Stimulated activated effector memory CD8-positive, alpha-beta T cell treated with anti-CD3 and anti-CD28 coated beads, Interleukin-12 subunit alpha, Interleukin-12 subunit beta, amount 100 ng/mL, for 72 hours (primary cell): Measurements from ENCODE around the gene RBM46.
"Not testable (repeated sequence)": the region's sequence is repeated elsewhere in the genome, so short reads cannot be mapped to it uniquely, and the experiment has no call there.

Source experiments
- ATAC-seq: fragments of 150-1000 bp; cut with Tn5 transposase; 2 replicates; pipeline ENCODE4 v1.10.0; 2021
- DNase-seq, 2 donors: peaks; one replicate each; pipeline ENCODE4 v3.0.0; 2021 to 2022; ENCODE audit warnings: low spot score in 2 of 2
- H3K27ac Mint-ChIP-seq: one replicate; pipeline ENCODE4 v1.8.0; 2022; ENCODE audit warnings: mild to moderate bottlenecking, mixed read lengths
- H3K36me3 Mint-ChIP-seq: one replicate; pipeline ENCODE4 v1.8.0; 2022; ENCODE audit warnings: mild to moderate bottlenecking, mixed read lengths
- H3K4me1 Mint-ChIP-seq: one replicate; pipeline ENCODE4 v1.8.0; 2022; ENCODE audit warnings: mixed read lengths
- H3K4me3 Mint-ChIP-seq: one replicate; pipeline ENCODE4 v1.8.0; 2022; ENCODE audit warnings: mild to moderate bottlenecking, mixed read lengths
- H3K9me3 Mint-ChIP-seq: one replicate; pipeline ENCODE4 v1.8.0; 2022; ENCODE audit warnings: mixed read lengths

The RBM46 gene

DNA sequence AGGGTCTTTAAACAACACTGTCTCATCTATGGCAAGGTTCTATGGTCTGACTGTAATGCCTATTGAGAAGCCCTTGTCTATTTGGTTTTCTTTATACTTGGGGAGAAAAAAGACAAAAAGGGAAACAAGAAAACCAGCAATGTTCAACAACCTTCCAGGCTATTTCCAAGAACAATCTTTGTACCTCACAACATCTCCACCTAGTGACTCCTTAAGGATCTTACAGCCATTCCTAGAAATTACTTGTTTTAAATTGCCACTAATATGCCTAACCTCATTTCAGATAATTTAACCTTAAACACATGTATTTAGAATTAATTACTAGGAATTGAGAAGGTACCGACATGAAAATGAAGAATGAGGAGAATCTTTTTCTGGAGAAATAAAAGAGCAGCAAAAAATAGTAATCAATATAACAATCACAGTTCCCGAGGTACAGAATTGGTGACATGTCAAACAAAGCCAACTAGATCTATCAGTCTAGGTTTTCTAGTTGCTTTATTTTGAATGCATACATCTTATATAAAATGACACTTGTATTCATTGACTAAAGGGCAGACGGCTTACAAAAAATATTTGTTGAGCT is 1.6 kb upstream of the RBM46 start:
- H3K9me3 Mint-ChIP-seq, result peaks cover 6% of the 10 kb centered on the region
- no peak for ATAC-seq
- no peaks in the 10 kb centered on the region for H3K4me1 Mint-ChIP-seq
- H3K4me3 Mint-ChIP-seq, result no peak overlapping the region
- DNase-seq, result no peak
- no peak overlapping the region for H3K27ac Mint-ChIP-seq
- H3K36me3 Mint-ChIP-seq, result no peaks in the 10 kb centered on the region

DNA sequence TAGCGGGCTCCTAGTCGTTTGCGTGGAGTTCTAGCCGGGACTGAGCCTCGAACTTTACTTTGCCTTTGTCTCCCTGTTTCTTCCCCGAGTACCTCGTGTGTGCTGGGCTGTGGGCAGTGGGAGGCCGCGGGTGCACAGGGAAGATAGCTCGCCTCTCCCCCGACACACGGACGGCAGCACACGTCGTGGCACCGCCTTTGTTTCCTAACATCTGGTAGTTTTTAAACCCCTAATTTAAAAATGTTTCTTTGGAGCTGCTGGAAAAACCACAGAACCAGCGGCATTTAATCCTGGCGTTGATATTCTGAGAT is 866 bp downstream of the RBM46 start:
- Mint-ChIP-seq H3K36me3 (no peaks in the 10 kb centered on the region), H3K4me1 (no peaks in the 10 kb centered on the region), H3K4me3 (no peak overlapping the region), H3K27ac (no peak overlapping the region), H3K9me3 (no peaks in the 10 kb centered on the region)
- ATAC-seq (no peak), DNase-seq (no peak)

DNA sequence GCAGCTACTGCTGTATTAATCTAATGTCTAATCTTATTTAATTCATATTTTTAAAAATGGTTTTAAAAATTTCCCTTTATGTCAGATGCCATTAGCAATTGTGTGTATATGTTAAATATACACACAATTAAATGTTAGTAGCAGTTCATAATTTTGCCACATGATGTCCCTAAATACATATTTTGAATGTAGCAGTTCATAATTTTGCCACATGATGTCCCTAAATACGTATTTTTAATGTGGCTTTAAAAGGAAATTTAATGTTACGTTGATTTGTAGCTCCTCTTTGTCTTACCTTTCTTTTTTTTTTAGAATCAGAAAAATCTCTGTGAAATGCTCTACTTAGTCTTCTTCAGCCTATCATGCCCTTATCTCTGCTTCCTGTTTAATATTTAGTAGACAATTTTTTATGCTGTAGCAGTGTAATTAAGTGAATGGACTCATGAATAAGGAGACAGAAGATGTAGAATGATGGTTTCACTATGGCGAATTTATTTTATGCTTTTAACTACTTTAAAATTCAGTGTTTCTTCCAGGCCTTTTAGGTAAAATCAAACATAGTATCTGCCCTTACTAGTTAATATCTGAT is 26.1 kb downstream of the RBM46 start:
- H3K9me3 Mint-ChIP-seq, result no peaks in the 10 kb centered on the region
- no peak overlapping the region for H3K4me3 Mint-ChIP-seq
- no peaks in the 10 kb centered on the region for H3K36me3 Mint-ChIP-seq
- DNase-seq (no peak), ATAC-seq (no peak)
- no peaks in the 10 kb centered on the region for H3K4me1 Mint-ChIP-seq
- H3K27ac Mint-ChIP-seq, result no peak overlapping the region

- H3K36me3 Mint-ChIP-seq, result no peaks in the 10 kb centered on the region
- no peak overlapping the region for H3K4me3 Mint-ChIP-seq
- ATAC-seq, result no peak
- H3K27ac Mint-ChIP-seq, result no peak overlapping the region
- peaks cover 3% of the 10 kb centered on the region for H3K9me3 Mint-ChIP-seq
- DNase-seq, result no peak
- H3K4me1 Mint-ChIP-seq, result no peaks in the 10 kb centered on the region
Observed at GRCh38 chr4:154818230-154818629, 37.2 kb downstream of the RBM46 start.

DNA sequence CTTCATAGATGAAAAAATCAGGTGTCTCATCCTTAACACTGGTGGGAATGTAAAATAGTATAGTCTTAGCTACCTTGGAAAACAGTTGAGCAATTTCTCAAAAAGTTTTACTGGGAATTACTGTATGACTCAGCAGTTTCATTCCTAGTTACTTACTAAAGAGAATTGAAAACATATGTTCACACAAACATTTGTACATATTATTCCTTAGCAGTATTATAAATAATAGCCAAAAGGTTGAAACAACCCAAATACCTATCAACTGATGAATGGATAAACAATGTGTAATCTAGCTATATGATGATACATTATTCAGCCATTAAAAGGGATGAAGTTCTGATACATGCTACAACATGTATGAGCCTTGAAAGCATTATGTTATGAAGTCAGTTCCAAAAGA is 41.7 kb downstream of the RBM46 start:
- no peak for ATAC-seq
- no peak for DNase-seq
- Mint-ChIP-seq H3K36me3 (no peaks in the 10 kb centered on the region), H3K4me1 (no peaks in the 10 kb centered on the region), H3K27ac (no peak overlapping the region), H3K4me3 (no peak overlapping the region), H3K9me3 (peaks cover under 1% of the 10 kb centered on the region)

DNA sequence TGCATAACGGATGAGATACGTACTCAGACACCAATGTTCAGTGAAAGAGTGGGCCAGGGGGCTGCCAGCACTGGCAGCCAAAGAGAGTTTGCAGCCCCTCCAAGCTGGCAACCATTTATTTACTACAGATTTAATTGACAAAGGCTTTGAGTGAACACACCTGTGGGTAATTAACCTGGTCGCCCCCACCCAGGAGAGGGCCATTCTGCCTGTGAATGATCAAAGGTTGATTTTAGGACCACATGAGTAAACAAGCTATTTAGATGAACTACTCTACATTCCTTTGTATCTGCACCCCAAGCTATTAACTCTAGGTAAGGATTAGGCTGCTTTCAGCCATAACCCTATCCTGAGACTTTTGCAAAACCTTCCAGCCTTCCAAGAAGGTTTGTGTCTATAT is 55.0 kb downstream of the RBM46 start:
- no peak for ATAC-seq
- H3K4me1 Mint-ChIP-seq, result no peaks in the 10 kb centered on the region
- H3K9me3 Mint-ChIP-seq, result peaks cover 12% of the 10 kb centered on the region
- no peak overlapping the region for H3K27ac Mint-ChIP-seq
- DNase-seq, result no peak
- no peak overlapping the region for H3K4me3 Mint-ChIP-seq
- H3K36me3 Mint-ChIP-seq, result no peaks in the 10 kb centered on the region

GRCh38 chr4:154836513-154836912 is 55.4 kb downstream of the RBM46 start:
- H3K4me3 Mint-ChIP-seq, result no peak overlapping the region
- DNase-seq (no peak), ATAC-seq (no peak)
- peaks cover 12% of the 10 kb centered on the region for H3K9me3 Mint-ChIP-seq
- H3K36me3 Mint-ChIP-seq, result no peaks in the 10 kb centered on the region
- no peaks in the 10 kb centered on the region for H3K4me1 Mint-ChIP-seq
- no peak overlapping the region for H3K27ac Mint-ChIP-seq

DNA sequence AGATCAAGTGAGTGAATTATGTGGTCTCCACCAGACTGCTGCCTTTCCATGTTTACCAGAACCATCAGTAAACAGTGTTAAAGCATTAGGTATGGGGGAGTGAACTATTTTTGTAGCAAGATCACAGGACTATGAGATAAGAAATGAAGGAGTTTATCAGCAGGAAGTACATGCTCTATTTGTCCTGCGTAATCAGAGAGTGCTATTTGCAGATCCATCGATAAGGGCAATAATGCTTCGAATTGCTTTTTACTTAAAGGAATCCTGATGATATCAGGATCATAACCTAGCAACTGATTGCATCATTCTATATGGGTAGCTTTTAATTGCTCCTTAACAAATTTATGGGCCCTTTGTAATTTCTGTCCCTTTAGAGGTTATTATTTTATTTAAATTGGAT is 57.1 kb downstream of the RBM46 start:
- DNase-seq (no peak), ATAC-seq (no peak)
- Mint-ChIP-seq H3K36me3 (no peaks in the 10 kb centered on the region), H3K4me3 (no peak overlapping the region), H3K27ac (no peak overlapping the region), H3K9me3 (peaks cover 8% of the 10 kb centered on the region), H3K4me1 (no peaks in the 10 kb centered on the region)

DNA sequence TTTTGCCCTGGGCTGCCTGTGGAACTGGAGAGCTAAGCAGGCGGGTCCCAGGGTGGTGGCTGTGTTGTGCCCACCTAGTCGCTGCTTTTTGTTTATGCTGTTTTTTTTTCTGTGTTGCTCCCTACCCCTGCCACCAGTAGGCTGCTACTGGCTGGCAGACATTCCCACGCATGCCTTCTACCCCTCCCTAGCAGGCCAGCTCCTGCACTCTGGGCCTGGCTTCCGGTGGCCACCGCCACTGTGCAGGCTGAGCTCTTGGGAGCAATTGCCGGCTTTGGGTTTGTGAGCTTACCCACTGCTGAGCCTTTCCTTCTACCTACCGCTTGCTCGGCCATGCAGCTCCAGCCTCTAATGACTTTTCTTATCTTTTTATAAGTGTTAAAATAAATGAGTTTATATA is 57.6 kb downstream of the RBM46 start:
- H3K36me3 Mint-ChIP-seq, result no peaks in the 10 kb centered on the region
- H3K9me3 Mint-ChIP-seq, result peaks cover 3% of the 10 kb centered on the region
- no peaks in the 10 kb centered on the region for H3K4me1 Mint-ChIP-seq
- no peak overlapping the region for H3K4me3 Mint-ChIP-seq
- H3K27ac Mint-ChIP-seq, result no peak overlapping the region
- no peak for DNase-seq
- ATAC-seq, result no peak

DNA sequence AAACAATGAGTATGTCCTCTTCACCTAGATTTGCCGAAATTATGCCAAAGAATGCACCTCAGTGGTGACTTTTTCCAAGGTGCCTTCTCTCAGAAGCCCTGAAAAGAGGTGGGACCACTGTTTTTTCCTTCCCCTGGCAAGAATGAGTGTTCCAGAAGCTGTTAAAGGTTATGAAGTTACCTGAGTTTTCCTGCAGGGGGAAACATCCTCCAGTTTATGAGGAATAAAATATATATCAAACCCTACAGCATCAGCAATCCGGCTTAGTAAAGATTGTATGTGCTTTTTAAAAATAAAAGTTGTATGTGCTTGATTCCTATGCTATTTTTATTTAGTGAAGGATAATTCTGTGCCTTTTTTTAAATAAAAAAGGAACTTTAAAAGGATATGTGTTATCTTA is 73.3 kb downstream of the RBM46 start:
- no peak for DNase-seq
- no peaks in the 10 kb centered on the region for H3K36me3 Mint-ChIP-seq
- no peak overlapping the region for H3K4me3 Mint-ChIP-seq
- no peak overlapping the region for H3K27ac Mint-ChIP-seq
- no peaks in the 10 kb centered on the region for H3K4me1 Mint-ChIP-seq
- no peak for ATAC-seq
- H3K9me3 Mint-ChIP-seq, result peaks cover 3% of the 10 kb centered on the region

DNA sequence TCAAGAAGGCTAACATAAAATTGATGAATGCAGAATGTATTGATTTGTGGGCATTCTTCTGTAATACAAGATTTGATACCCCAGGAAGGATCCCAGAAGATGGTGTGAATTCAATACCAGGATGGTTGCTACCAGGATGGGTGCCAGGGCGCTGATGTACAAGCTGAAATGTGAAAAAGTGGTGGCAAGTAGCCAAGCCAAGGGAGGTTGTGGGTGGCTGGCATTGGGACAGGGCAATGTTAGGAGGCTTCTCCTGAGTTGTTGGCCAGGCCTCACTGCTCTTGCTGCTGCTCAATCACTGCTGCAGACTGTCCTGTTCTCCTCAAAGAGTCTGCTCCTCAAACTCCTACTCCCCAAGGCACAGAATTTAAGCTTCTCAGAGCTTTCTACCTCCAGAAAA is 77.1 kb downstream of the RBM46 start:
- Mint-ChIP-seq H3K27ac (no peak overlapping the region), H3K4me1 (no peaks in the 10 kb centered on the region), H3K9me3 (peaks cover 4% of the 10 kb centered on the region), H3K36me3 (no peaks in the 10 kb centered on the region), H3K4me3 (no peak overlapping the region)
- no peak for DNase-seq
- ATAC-seq, result no peak

- ATAC-seq (no peak), DNase-seq (no peak)
- no peak overlapping the region for H3K27ac Mint-ChIP-seq
- H3K9me3 Mint-ChIP-seq, result peaks cover 8% of the 10 kb centered on the region
- no peak overlapping the region for H3K4me3 Mint-ChIP-seq
- H3K4me1 Mint-ChIP-seq, result no peaks in the 10 kb centered on the region
- no peaks in the 10 kb centered on the region for H3K36me3 Mint-ChIP-seq
Observed at GRCh38 chr4:154868414-154869194, 87.5 kb downstream of the RBM46 start.

DNA sequence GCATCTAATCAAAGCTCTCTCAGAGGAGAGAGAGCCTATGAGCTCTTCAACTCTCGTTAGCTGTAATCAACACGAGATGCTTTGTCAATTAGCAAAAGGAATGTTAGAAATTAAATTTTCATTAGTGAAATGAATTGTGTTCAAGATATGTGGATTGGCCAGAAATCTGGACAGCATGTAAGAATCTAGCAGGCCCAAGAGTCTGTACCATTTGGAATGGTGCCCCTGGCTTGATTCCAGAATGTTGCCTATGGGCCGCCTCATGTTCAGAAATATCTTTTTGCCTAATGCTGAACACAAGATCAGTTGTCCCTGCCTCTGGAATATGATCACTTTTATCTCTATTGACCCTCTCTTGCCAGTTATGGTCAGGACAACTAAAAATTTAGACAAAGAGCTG is 88.2 kb downstream of the RBM46 start:
- DNase-seq (no peak), ATAC-seq (no peak)
- no peak overlapping the region for H3K27ac Mint-ChIP-seq
- no peaks in the 10 kb centered on the region for H3K4me1 Mint-ChIP-seq
- H3K9me3 Mint-ChIP-seq, result peaks cover 7% of the 10 kb centered on the region
- H3K36me3 Mint-ChIP-seq, result no peaks in the 10 kb centered on the region
- H3K4me3 Mint-ChIP-seq, result no peak overlapping the region

DNA sequence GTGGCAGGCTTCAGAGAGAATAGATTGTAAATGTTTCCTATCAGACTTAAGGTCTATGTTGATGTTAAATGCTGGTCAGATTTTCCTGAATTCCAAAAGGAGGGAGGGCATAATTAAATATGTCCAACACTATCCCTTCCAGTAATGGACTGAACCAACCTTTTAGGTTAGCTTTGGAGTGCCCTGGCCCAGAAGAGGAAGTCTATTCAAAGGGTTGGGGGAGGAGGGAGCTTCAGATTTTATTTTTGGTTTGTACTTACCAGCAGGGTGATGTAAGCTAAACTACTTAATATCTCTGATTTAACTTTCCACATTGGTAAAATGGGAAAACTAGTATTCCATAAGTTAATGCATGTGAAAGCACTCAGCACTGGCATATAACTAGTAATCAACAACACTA is 91.1 kb downstream of the RBM46 start:
- Mint-ChIP-seq H3K4me3 (no peak overlapping the region), H3K4me1 (no peaks in the 10 kb centered on the region), H3K36me3 (no peaks in the 10 kb centered on the region), H3K9me3 (peaks cover 6% of the 10 kb centered on the region), H3K27ac (no peak overlapping the region)
- DNase-seq (no peak), ATAC-seq (no peak)

- H3K4me3 Mint-ChIP-seq, DNase-seq, H3K4me1 Mint-ChIP-seq, H3K27ac Mint-ChIP-seq, ATAC-seq, H3K36me3 Mint-ChIP-seq: not testable (repeated sequence)
- H3K9me3 Mint-ChIP-seq, result peaks cover 10% of the 10 kb centered on the region
Observed at GRCh38 chr4:154874049-154874448, 93.0 kb downstream of the RBM46 start.

- peaks cover 10% of the 10 kb centered on the region for H3K9me3 Mint-ChIP-seq
- H3K36me3 Mint-ChIP-seq, result no peaks in the 10 kb centered on the region
- no peak overlapping the region for H3K27ac Mint-ChIP-seq
- no peak for ATAC-seq
- no peak for DNase-seq
- no peak overlapping the region for H3K4me3 Mint-ChIP-seq
- no peaks in the 10 kb centered on the region for H3K4me1 Mint-ChIP-seq
Observed at GRCh38 chr4:154877110-154877760, 96.2 kb downstream of the RBM46 start.
